K562 treated with DMSO at 1 percent for 48 hours (cell line): ENCODE results near the gene PHF11. TPM values are rescaled to one million over a fixed set of nuclear protein-coding genes. Genes with fewer than 3 reads are reported as not detected.

ENCODE experiments used
- total RNA-seq: library from RNA; unstranded; fragments of 300-600 nt; gene quantifications from 2 replicates; pipeline ENCODE4 v1.2.3, GENCODE V29; 2022; ENCODE audit warnings: low replicate concordance; ENCODE audit errors: extremely low read depth

The PHF11 gene
- not detected in 2 replicates for total RNA-seq

GRCh38 chr13:49495783-49496762 lies at the start of gene PHF11:
PHF11 (plus strand) TSS chr13:49495953; CDS start chr13:49496002, 49 bp downstream.

Other genes starting within 250 kb of the PHF11 start
- not detected in 2 replicates for gene CDADC1, start 248.0 kb upstream of the PHF11 start, total RNA-seq
- gene CAB39L, start 51.9 kb upstream of the PHF11 start, total RNA-seq = not detected in 2 replicates
- gene SETDB2, start 51.7 kb upstream of the PHF11 start, total RNA-seq = not detected in 2 replicates
- gene RCBTB1, start 89.6 kb downstream of the PHF11 start, total RNA-seq = not detected in 2 replicates
- not detected in 2 replicates for gene ARL11, start 132.6 kb downstream of the PHF11 start, total RNA-seq
- not detected in 2 replicates for gene EBPL, start 195.5 kb downstream of the PHF11 start, total RNA-seq